GM21447 (cell line): ENCODE measurements around the gene DEFB131B.
"Not testable (repeated sequence)": the region's sequence is repeated elsewhere in the genome, so short reads cannot be mapped to it uniquely, and the experiment has no call there.

ENCODE experiments used
- ATAC-seq: cut with Tn5 transposase; IDR thresholded peaks from one replicate; pipeline ENCODE4 v1.9.1; 2021; ENCODE audit not compliant: unreplicated experiment

Gene DEFB131B, protein sequence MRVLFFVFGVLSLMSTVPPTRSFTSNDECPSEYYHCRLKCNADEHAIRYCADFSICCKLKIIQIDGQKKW

GRCh38 chr11:71878059-71878458 lies at the start of gene DEFB131B:
Gene DEFB131B (plus strand): TSS chr11:71878453. CDS start chr11:71878453, 0 bp downstream.
- ATAC-seq, result not testable (repeated sequence)

DNA sequence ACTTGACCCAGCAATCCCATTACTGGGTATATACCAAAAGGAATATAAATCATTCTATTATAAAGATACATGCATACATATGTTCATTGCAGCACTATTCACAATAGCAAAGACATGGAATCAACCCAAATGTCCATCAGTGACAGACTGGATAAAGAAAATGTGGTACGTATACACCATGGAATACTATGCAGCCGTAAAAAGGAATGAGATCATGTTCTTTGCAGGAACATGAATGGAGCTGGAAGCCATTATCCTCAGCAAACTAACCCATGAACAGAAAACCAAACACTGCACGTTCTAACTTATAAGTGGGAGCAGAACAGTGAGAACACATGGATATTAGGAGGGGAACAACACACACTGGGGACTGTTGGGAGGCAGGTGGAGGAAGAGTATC lies 49.0 kb upstream of the DEFB131B start:
- not testable (repeated sequence) for ATAC-seq

- not testable (repeated sequence) for ATAC-seq
These were observed 48.6 kb upstream of the DEFB131B start for GRCh38 chr11:71829686-71830085.

- not testable (repeated sequence) for ATAC-seq
These were observed 45.4 kb upstream of the DEFB131B start, which contains the start of gene DEFB108B for GRCh38 chr11:71832811-71833210. Gene DEFB108B (plus strand): TSS chr11:71833200. CDS start chr11:71833200, 0 bp downstream.

GRCh38 chr11:71842720-71843119 lies 35.5 kb upstream of the DEFB131B start:
- ATAC-seq, result not testable (repeated sequence)

- ATAC-seq, result not testable (repeated sequence)
These were observed 34.9 kb upstream of the DEFB131B start for GRCh38 chr11:71843355-71843754.

DNA sequence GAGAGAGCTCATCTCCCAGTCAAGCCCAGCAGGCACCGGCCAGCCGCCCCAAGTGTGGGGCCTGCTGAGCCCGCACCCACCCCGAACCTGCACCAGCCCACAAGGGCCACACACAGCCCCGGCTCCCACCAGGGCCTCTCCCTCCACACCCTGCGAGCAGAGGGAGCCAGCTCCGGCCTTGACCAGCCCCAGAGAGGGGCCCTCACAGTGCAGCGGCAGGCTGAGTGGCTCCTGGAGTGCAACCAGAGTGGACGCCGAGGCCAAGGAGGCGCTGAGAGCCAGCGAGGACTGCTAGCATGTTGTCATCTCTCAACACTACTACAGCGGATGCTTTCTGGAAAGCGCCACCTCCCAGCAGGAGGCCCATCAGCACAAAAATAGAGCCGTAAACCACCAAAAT lies 34.4 kb upstream of the DEFB131B start:
- ATAC-seq, result no peak

GRCh38 chr11:71853895-71854294 lies 24.4 kb upstream of the DEFB131B start:
- not testable (repeated sequence) for ATAC-seq

DNA sequence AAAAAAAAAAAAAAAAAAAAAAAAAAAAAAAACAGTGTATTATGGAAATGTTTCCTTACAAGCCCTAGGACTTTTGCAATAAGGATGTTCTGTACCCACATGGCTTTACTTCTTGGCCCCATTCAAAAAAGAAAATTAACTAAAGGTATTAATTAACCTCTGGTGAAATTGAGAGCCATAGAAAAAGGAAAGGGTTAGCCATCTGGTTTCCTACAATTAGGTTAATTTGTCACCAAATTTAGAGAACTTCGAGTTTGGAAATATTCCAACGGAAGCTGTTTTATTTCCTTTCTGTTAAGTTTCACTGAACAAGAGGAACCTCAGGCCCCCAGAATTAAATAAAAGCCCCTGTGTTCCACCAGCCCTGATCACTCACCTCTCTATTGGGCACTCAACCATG lies 22.4 kb upstream of the DEFB131B start:
- not testable (repeated sequence) for ATAC-seq

DNA sequence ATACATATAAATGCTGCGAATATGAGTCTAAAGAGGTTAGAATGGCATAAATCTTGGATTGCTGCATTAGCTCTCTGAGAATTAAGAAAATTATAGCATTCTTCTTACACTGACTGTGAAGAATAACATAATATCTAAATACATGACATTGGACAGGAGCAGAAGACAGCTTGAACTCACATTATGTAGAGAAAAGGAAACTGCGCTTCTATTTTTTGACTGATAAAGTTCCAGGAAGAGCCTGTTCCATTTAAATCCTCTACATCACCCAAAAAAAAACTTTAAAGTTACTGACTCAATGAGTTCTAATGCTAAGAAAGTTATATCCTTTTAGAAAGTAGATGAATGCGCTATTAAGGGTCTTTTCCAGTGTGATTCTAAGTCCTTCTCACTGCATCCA lies 17.4 kb upstream of the DEFB131B start:
- not testable (repeated sequence) for ATAC-seq

GRCh38 chr11:71863978-71864627 lies 14.2 kb upstream of the DEFB131B start:
- ATAC-seq, result not testable (repeated sequence)

DNA sequence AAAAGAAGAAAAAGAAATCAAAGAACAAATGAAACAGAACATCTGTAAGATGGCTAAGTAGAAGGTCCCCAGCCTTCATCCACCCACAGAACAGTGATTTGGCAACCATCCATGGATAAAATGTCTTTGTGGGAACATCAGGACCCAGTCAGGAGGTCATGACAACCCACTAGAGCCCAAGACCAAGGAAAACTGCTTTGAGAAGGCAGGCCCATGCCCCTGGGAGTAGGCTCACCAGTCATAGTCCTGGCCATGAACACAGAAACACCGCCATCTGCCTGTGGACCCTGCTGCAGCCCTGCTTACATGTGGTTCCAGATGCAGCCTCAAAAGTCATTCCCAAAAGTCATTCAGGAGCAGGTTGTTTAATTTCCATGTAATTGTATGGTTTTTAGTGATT lies 11.0 kb upstream of the DEFB131B start:
- ATAC-seq, result not testable (repeated sequence)

- ATAC-seq, result not testable (repeated sequence)
These were observed 8.3 kb upstream of the DEFB131B start for GRCh38 chr11:71869931-71870330.

DNA sequence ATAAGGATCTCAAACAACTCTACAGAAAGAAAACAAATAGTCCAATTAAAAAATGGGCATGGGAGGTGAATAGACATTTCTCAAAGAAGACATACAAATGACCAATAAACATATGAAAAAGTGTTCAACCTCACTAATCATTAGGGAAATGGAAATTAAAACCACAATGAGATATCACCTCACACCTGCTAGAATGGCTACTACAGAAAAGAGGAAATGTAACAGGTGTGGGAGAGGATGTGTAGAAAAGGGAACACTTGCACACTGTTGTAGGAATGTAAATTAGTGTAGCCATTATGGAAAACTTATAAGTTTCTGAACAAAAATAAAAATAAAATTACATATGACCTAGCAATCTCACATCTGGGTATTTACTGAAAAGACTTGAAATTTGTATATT lies 7.6 kb upstream of the DEFB131B start:
- not testable (repeated sequence) for ATAC-seq

DNA sequence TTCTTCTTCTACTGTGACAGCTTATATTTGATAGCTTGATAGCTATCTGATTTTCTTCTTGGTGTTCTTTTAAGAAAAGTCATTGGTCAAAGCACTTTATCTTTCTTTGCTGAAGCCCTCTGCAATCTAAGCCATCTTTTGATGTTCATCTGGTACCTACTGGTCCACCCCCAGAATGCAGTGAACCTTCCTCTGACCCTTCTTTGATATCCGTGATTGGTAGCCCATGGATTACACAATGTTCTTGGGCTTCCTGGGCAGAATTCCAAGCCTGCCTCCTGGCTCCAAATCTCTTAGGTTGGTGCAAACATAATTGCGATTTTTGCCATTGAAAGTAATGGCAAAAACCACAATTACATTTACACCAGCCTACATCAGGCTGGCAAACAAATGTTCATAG lies 2.0 kb upstream of the DEFB131B start:
- not testable (repeated sequence) for ATAC-seq

- not testable (repeated sequence) for ATAC-seq
These were observed 7.6 kb downstream of the DEFB131B start for GRCh38 chr11:71885806-71886205.

DNA sequence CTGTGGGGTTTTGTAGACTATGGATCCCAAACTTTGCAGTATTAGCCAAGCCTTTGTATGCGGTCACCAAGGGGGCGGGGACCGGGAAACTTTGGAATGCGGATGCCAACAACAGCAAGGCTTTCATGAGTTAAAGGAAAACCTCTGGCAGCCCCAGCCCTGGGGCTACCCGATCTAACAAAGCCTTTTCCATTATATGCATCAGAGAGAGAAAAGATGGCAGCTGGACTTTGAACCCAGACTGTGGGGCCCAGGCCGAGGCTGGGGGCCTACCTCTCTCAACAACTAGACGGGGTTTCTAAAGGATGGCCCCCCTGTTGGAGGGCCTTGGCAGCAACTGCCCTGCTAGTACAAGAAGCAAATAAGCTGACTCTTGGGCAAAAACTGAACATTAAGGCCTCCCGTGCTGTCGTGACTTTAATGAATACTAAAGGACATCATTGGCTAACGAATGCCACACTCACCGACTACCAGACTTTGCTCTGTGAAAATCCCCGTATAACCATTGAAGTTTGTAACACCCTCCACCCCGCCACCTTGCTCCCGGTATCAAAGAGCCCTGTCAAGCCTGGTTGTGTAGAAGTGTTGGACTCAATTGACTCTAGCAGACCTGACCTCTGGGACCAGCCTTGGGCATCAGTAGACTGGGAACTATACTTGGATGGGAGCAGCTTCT lies 10.2 kb downstream of the DEFB131B start:
- ATAC-seq, result not testable (repeated sequence)

DNA sequence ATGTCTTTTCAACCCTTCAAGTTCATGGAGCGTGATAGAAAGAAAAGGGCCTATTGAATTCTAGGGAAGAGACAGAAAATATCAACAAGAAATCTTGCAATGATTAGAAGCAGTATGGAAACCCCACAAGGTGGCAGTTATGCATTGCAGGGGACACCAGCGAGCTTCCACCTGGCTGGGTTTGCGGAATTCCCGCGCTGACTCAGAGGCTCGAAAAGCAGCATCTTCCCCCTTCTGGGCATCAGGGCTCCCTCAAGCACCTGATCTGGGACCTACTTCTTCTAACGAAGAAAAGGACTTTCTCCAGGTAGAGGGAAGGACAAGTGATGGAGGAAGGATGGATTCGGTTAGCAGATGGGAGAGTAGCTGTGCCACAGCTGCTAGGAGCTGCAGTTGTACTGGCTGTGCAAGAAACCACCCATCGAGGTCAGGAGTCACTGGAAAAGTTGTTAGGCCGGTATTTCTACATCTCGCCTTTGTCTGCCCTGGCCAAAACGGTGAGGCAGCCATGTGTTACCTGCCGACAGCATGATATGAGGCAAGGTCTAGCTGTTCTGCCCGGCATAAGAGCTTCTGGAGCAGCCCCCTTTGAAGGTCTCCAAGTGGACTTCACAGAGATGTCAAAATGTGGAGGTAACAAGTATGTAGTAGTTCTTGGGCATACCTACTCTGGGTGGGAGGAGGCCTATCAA lies 11.1 kb downstream of the DEFB131B start:
- not testable (repeated sequence) for ATAC-seq

- ATAC-seq, result no peak
These were observed 17.7 kb downstream of the DEFB131B start for GRCh38 chr11:71895961-71896360.

- ATAC-seq, result not testable (repeated sequence)
These were observed 22.9 kb downstream of the DEFB131B start for GRCh38 chr11:71901137-71901536.

DNA sequence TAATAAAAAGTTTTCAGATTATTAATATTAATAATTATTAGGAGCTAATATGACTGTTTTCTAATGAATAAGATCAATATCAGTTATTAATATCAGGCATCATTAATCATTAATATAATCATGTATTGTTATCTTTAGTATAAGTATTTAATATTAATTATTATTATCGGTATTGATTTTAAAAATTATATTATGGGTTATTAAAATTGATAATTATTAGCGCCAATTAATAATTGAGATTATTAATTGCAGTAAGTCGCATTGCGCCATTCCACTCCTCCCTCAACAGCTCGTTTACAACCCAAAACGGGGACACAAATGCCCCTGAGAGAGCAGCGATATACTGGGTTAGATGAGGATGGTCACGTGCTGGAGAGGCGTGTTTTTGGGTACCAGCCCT lies 30.0 kb downstream of the DEFB131B start:
- no peak for ATAC-seq
